ENCODE measurements around the gene SCP2D1.
"Not testable (repeated sequence)": the region's sequence is repeated elsewhere in the genome, so short reads cannot be mapped to it uniquely, and the experiment has no call there.

The SCP2D1 gene

GRCh38 chr20:18813483-18813882 is at the start of gene SCP2D1:
TSS of gene SCP2D1 (plus strand) at chr20:18813783. CDS start at chr20:18813816, 33 bp downstream.
- no peak for DNase-seq
- intact Hi-C loops (cut with DNase I): no loop called here

GRCh38 chr20:18767676-18768075 is 45.9 kb upstream of the SCP2D1 start:
- intact Hi-C loops (cut with DNase I): no loop called here
- no peak for DNase-seq

GRCh38 chr20:18773566-18773965 is 40.0 kb upstream of the SCP2D1 start:
- intact Hi-C loops (cut with DNase I): no loop called here
- no peak for DNase-seq

GRCh38 chr20:18774207-18774606 is 39.4 kb upstream of the SCP2D1 start:
- DNase-seq: no peak
- intact Hi-C loops (cut with DNase I): no loop called here

- DNase-seq: no peak
- intact Hi-C loops (cut with DNase I): no loop called here
Observed at GRCh38 chr20:18775633-18776032, 38.0 kb upstream of the SCP2D1 start.

- intact Hi-C loops (cut with DNase I): no loop called here
- DNase-seq: no peak
Observed at GRCh38 chr20:18778690-18779392, 34.7 kb upstream of the SCP2D1 start.

GRCh38 chr20:18780385-18781130 is 33.0 kb upstream of the SCP2D1 start:
- intact Hi-C loops (cut with DNase I): no loop called here

GRCh38 chr20:18781509-18781908 is 32.1 kb upstream of the SCP2D1 start:
- intact Hi-C loops (cut with DNase I): no loop called here

More at GRCh38 chr20:18780385-18781130, 33.0 kb upstream of the SCP2D1 start:
- no peak for DNase-seq

GRCh38 chr20:18783385-18783959 is 30.1 kb upstream of the SCP2D1 start:
- DNase-seq: no peak
- intact Hi-C loops (cut with DNase I): no loop called here

More at GRCh38 chr20:18781509-18781908, 32.1 kb upstream of the SCP2D1 start:
- DNase-seq: no peak

GRCh38 chr20:18787046-18787445 is 26.5 kb upstream of the SCP2D1 start:
- DNase-seq; intact Hi-C loops (cut with DNase I): not testable (repeated sequence)

GRCh38 chr20:18788021-18788420 is 25.6 kb upstream of the SCP2D1 start:
- intact Hi-C loops (cut with DNase I): no loop called here

GRCh38 chr20:18790787-18791186 is 22.8 kb upstream of the SCP2D1 start:
- intact Hi-C loops (cut with DNase I): loop anchor here (10.0 kb wide), 2 partner anchors 156 to 506 kb away; partner anchors contain the start of gene ZNF133
- DNase-seq: peak in 19 of 42 donors; percentile 10 to 76 (median 34)

More at GRCh38 chr20:18788021-18788420, 25.6 kb upstream of the SCP2D1 start:
- DNase-seq: peak in 7 of 42 donors; percentile 22 to 65 (median 32)

- peak; percentile 89 to 97 (median 94) for DNase-seq
- intact Hi-C loops (cut with DNase I): loop anchor here (10.0 kb wide), 2 partner anchors 159 to 509 kb away; partner anchors contain the start of gene ZNF133
Observed at GRCh38 chr20:18793625-18794427, 19.8 kb upstream of the SCP2D1 start.

- intact Hi-C loops (cut with DNase I): loop anchor here (10.0 kb wide), 2 partner anchors 160 to 510 kb away; partner anchors contain the start of gene ZNF133
- DNase-seq: peak in 1 of 42 donors; percentile 1
Observed at GRCh38 chr20:18794428-18794787, 19.2 kb upstream of the SCP2D1 start.

- no peak for DNase-seq
- intact Hi-C loops (cut with DNase I): loop anchor here (10.0 kb wide), 2 partner anchors 161 to 511 kb away; partner anchors contain the start of gene ZNF133
Observed at GRCh38 chr20:18795366-18795765, 18.2 kb upstream of the SCP2D1 start.

GRCh38 chr20:18796282-18796833 is 17.2 kb upstream of the SCP2D1 start:
- intact Hi-C loops (cut with DNase I): loop anchor here (10.0 kb wide), 2 partner anchors 162 to 512 kb away; partner anchors contain the start of gene ZNF133
- no peak for DNase-seq

GRCh38 chr20:18801516-18801915 is 12.1 kb upstream of the SCP2D1 start:
- DNase-seq: no peak
- intact Hi-C loops (cut with DNase I): no loop called here

GRCh38 chr20:18802012-18802634 is 11.5 kb upstream of the SCP2D1 start:
- no peak for DNase-seq
- intact Hi-C loops (cut with DNase I): no loop called here
